ENCODE data around the gene UBA6. TPM values are rescaled to one million over a fixed set of nuclear protein-coding genes. Genes with fewer than 3 reads are reported as not detected.

The UBA6 gene
- total and polyA plus RNA-seq, 9 donors = 7.4 to 51.7 (median 39.4) TPM

GRCh38 chr4:67580577-67580976 lies 120.4 kb downstream of the UBA6 start:
- Histone ChIP-seq H3K9me3 (no peaks in the 10 kb centered on the region), H3K27ac (no peak overlapping the region), H3K4me3 (no peak overlapping the region), H3K27me3 (no peaks in the 10 kb centered on the region), H3K36me3 (no peaks in the 10 kb centered on the region), H3K4me1 (ENCODE audit: insufficient read depth) (no peaks in the 10 kb centered on the region)
- WGBS, 3 donors = 94 to 95% (median 94%) methylated on average over 3 of the region's 3 CpGs
- TF ChIP-seq CTCF (IDR thresholded peaks at IDR 0.05) (no peak), EP300 (IDR thresholded peaks at IDR 0.05) (no peak), POLR2A (IDR thresholded peaks at IDR 0.05) (no peak)
- intact Hi-C loops (cut with DNase I) = no loop called here
- no peak for DNase-seq

GRCh38 chr4:67576538-67576937 lies 124.4 kb downstream of the UBA6 start:
- DNase-seq = no peak
- WGBS, 3 donors = 77 to 93% (median 90%) methylated on average over 1 of the region's 1 CpG

GRCh38 chr4:67576059-67576466 lies 124.9 kb downstream of the UBA6 start:
- no peak for TF ChIP-seq POLR2A (IDR thresholded peaks at IDR 0.05)
- TF ChIP-seq CTCF (IDR thresholded peaks at IDR 0.05) = no peak
- no peak for TF ChIP-seq EP300 (IDR thresholded peaks at IDR 0.05)
- Histone ChIP-seq H3K9me3 (no peaks in the 10 kb centered on the region), H3K36me3 (no peaks in the 10 kb centered on the region), H3K27me3 (no peaks in the 10 kb centered on the region), H3K4me3 (no peak overlapping the region), H3K4me1 (ENCODE audit: insufficient read depth) (no peaks in the 10 kb centered on the region), H3K27ac (peak overlapping the region in 1 of 2 donors; percentile 23)
- intact Hi-C loops (cut with DNase I) = no loop called here
- WGBS, 3 donors = 43 to 59% (median 53%) methylated on average over 4 of the region's 4 CpGs
- no peak for DNase-seq

More at GRCh38 chr4:67576538-67576937, 124.4 kb downstream of the UBA6 start:
- Histone ChIP-seq H3K4me3 (no peak overlapping the region), H3K27me3 (no peaks in the 10 kb centered on the region), H3K9me3 (no peaks in the 10 kb centered on the region), H3K4me1 (ENCODE audit: insufficient read depth) (no peaks in the 10 kb centered on the region), H3K27ac (no peak overlapping the region), H3K36me3 (no peaks in the 10 kb centered on the region)
- TF ChIP-seq CTCF (IDR thresholded peaks at IDR 0.05) (no peak), EP300 (IDR thresholded peaks at IDR 0.05) (no peak), POLR2A (IDR thresholded peaks at IDR 0.05) (no peak)
- intact Hi-C loops (cut with DNase I) = no loop called here

- TF ChIP-seq CTCF (IDR thresholded peaks at IDR 0.05) = no peak
- no peak for TF ChIP-seq POLR2A (IDR thresholded peaks at IDR 0.05)
- TF ChIP-seq EP300 (IDR thresholded peaks at IDR 0.05) = no peak
- Histone ChIP-seq H3K27me3 (no peaks in the 10 kb centered on the region), H3K9me3 (no peaks in the 10 kb centered on the region), H3K4me1 (ENCODE audit: insufficient read depth) (no peaks in the 10 kb centered on the region), H3K27ac (peak overlapping the region in 1 of 2 donors; percentile 23), H3K36me3 (no peaks in the 10 kb centered on the region), H3K4me3 (no peak overlapping the region)
- intact Hi-C loops (cut with DNase I) = no loop called here
- DNase-seq = no peak
- 9 to 34% (median 10%) methylated on average over 13 of the region's 13 CpGs for WGBS, 3 donors
These were observed 125.5 kb downstream of the UBA6 start for GRCh38 chr4:67575232-67576058.

Data from ovary (tissue), 9 donors.